Breast epithelium (tissue), 3 donors: ENCODE results near the gene BRMS1L.

ENCODE experiments used
- CTCF ChIP-seq, 3 donors: fragments of 450-650 bp; IDR thresholded peaks; one replicate each; pipeline ENCODE4 v1.5.1; 2016 to 2017; ENCODE audit warnings: antibody characterized with exemption in 3 of 3, mild to moderate bottlenecking in 3 of 3, moderate library complexity in 3 of 3
- POLR2A ChIP-seq: fragments of 450-650 bp; IDR thresholded peaks from one replicate; pipeline ENCODE4 v1.6.1; 2016; ENCODE audit warnings: antibody characterized with exemption, mild to moderate bottlenecking, moderate library complexity
- POLR2AphosphoS5 ChIP-seq, 3 donors: sonication (generic); formaldehyde crosslinking; IDR thresholded peaks; one replicate each; pipeline ENCODE4 v1.6.1; 2017; ENCODE audit warnings: antibody characterized with exemption in 3 of 3

- no peak for TF ChIP-seq CTCF (IDR thresholded peaks at IDR 0.05)
- TF ChIP-seq POLR2AphosphoS5 (IDR thresholded peaks at IDR 0.05), result no peak
- no peak for TF ChIP-seq POLR2A
These were observed 40.6 kb downstream of the BRMS1L start for GRCh38 chr14:35866595-35867279.
